ENCODE results near the gene TAF1B.
"Not testable (repeated sequence)": the region's sequence is repeated elsewhere in the genome, so short reads cannot be mapped to it uniquely, and the experiment has no call there.

TAF1B gene

DNA sequence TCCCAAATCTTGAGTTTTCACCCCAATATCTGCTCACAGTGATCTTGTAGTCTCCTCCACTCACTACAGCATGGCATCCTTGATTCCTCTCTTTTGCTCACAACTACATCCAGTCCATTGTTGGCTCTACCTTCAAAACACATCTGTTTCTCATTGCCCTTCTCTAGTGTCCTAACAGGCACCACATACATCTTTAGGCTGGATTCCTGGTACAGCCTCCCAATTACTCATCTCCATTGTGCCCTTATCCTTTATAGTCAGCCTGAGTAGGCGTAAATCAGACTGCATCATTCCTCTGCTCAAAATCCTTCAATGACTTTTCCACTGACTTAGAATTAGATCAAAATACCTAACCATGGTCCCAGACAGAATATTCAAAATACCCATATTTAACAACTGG is 10.7 kb upstream of the TAF1B start:
- no peak for DNase-seq (ENCODE audit: low read depth)

DNA sequence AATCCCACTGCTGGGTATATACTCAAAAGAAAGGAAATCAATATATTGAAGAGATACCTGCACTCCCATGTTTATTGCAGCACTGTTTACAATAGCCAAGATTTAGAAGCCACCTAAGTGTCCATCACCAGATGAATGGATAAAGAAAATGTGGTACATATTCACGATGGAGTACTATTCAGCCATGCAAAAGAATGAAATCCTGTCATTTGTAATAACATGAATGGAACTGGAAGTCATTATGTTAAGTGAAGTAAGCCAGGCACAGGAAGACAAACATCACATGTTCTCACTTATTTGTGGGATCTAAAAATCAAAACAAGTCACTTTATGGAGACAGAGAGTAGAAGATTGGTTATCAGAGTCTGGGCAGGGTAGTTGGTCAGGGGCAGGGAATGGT is 8.2 kb upstream of the TAF1B start:
- not testable (repeated sequence) for DNase-seq (ENCODE audit: low read depth)

DNA sequence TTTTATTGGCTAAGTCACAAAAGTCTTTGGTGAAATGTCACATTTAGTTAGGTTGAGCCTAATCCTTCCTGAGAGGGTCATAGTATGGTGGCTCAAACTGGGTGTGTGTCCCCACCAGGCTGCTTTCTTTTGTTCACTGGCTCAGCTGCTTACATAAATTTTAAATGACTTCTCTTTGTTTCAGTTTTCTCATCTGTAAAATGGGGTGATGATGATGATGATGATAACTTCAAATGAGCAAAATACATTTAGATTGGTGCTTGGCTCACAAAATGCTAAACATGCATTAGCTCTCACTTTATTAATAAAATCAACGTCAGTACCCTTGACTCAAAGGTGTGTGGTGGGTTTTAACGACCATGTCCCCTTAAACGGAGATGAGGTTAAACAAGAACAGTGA is 7.2 kb upstream of the TAF1B start:
- DNase-seq (ENCODE audit: low read depth): no peak

DNA sequence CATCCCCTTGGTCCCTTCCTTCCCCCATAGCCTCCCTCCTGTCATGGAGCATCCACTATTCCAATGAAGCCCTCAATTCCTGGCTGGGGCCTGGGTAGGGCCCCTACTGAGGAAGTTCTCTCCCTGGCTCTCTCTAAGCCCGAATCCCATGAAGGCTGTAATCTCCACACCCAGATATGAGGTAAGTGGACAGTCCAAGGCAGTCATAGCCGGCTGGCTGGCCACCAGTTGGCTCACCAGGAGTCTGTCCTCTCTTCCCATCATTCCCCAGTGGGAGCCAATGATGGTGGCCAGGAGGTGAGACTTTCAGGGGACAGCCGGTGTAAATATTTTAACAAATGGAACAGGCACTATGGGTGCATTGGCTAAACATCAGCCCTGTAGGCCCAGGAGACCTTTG is 6.8 kb upstream of the TAF1B start:
- DNase-seq (ENCODE audit: low read depth): no peak

DNA sequence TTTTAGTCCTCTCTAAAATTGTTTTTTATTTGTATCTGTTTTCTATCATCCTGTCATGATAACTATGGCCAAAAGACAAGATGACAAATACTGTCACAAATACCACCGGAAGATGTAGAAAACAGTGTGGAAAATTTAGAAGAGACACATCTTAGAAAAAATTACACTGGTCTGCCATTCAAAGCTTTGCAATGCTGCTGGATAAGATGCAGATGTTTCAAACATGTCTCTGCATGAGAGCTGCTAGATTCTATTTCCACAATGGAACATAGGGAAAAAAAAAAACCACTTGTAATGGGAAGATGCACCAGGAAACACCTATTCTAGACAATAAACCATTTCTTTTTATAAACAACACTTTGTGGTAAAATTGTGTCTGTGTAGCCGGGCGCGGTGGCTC is 5.8 kb upstream of the TAF1B start:
- no peak for DNase-seq (ENCODE audit: low read depth)

DNA sequence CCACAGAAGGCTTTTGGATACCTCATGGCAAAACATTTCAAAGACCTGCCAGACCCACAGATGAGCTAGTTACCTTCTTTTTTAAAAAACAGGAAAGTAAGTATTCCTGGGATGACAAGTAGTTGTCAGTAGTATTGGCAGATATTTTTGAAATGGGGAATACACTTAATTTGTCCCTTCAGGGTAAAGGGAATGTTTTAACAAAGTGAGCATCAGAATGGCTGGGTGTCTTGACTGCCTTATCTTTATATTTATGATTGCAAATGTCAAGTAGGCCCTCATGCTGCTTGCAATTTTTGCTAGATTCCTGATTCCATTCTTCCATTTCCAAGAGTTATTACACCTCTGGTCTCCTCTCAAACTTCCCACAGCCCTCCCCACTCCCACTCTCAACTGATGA is 4.9 kb upstream of the TAF1B start:
- DNase-seq (ENCODE audit: low read depth): no peak

DNA sequence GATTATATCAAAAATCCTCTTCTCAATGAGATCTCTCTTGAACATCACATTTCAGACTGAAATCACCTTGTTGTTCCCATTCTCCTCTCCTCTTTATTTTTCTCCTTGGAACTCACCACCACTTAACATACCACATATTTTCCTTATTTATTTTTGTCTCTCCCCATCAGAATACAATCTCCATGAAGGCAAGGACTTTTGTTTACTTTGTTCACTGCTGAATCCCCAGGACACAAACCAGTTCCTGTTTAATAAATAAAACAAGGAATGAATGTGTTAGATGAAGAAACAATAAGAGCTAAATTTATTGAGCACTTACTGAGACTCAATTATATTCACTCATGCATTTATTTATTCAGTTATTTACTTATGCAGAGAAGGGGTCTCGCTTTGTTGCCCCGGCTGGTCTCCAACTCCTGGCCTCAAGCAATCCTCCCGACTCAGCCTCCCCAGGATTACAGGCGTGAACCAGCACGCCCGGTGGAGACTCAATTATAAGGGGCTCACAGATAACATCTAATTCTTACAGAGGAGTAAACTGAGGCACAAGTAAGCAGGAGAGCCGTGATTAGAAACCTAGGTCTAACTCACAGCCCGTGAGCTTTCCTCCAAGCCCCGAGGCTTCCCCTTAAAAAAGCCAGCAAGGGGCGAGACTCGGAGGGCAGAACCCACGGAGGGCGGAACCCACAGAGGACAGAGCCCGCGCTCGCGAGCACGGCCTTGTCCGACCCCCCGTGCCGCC is 616 bp upstream of the TAF1B start:
- no peak for DNase-seq (ENCODE audit: low read depth)

DNA sequence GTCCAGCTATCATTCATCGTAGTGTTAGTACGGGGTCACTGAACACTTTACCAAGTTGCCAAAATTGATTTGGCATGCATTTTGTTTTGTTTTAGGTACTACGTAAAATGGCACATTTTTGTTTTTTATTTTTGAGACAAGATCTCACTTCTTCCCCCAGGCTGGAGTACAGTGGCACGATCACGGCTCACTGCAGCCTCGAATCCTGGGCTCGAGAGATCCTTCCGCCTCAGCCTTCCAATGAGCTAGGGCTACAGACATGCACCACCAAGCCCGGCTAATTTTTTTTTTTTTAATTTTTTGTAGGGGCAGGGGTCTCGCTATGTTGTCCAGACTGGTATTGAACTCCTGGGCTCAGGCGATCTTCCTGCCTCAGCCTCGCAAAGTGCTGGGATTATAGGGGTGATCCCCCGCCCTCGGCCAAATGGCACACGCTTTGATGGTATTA is 786 bp downstream of the TAF1B start:
- DNase-seq (ENCODE audit: low read depth): no peak

DNA sequence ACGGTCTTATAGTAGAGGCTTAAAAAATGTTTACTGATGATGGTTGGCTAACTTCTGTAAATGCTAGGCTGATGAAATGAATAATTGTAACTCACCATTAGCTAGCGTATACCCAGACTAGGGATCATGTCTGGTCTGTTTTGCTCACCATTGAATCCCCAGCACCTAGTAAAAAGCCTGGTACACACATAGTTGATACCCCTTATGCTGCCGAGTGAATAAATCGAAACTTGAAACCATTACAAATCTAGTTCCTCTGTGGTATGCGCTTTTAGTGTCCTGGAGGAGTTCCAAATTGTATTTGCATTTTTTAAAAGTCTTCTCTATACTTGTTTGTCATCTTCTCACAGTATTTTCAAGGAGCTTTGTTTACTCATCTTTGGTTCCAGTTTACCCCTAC is 1.3 kb downstream of the TAF1B start:
- no peak for DNase-seq (ENCODE audit: low read depth)

DNA sequence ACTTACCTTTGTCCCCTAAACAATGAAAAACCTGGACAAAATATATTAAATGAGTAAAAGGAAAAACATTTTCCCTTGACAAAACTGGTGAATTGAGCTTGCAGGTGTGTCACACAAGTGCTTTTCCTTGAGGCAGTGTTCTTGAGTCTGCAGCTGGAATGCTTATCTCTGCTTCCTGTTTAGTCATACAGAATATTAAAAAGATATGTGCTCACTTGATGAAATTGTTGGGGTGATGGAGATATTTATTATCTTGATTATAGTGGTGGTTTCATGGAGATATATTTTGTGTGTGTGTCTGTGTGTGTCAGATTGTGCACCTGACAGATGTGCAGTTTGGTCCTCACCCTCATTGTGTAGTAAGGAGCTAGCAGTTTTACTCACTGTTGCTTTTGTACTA is 3.3 kb downstream of the TAF1B start:
- DNase-seq (ENCODE audit: low read depth): no peak

DNA sequence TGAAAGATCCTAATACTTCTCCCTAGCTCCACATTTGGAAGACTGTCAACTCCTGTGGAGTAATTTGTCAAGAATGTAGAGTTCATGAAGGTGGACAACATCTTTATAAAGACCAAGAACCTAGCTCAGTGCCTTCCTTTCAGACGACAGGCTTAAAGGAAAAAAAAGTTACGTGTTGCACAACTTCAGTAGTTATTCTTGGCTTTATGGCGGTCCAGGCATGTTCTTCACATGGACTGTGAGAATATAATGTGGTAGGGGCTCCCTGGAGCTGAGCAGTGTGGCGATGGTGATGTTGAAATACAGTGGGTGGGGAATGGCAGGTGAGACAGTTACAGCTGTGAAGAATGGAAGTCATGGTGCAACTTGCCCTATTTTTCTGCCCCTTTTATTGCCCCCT is 3.9 kb downstream of the TAF1B start:
- no peak for DNase-seq (ENCODE audit: low read depth)

DNA sequence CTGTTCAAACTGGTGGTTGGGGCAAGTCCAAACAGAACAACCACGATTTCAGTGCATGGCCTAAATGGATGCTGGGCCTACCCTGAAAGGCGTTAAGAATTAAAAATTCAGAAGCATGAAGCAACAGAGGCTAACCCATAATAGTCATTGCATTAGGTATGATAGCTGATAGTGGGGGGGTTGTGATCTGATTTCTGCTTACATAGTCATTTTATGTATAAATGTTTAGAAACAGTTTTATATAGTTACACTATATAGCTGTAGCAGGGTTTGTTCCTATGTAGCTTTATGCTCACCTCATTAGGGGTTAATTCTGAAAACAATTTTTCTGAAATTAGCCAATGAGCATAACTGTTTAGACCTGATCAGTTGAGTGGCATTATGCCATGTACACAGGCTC is 9.6 kb downstream of the TAF1B start:
- no peak for DNase-seq (ENCODE audit: low read depth)

DNA sequence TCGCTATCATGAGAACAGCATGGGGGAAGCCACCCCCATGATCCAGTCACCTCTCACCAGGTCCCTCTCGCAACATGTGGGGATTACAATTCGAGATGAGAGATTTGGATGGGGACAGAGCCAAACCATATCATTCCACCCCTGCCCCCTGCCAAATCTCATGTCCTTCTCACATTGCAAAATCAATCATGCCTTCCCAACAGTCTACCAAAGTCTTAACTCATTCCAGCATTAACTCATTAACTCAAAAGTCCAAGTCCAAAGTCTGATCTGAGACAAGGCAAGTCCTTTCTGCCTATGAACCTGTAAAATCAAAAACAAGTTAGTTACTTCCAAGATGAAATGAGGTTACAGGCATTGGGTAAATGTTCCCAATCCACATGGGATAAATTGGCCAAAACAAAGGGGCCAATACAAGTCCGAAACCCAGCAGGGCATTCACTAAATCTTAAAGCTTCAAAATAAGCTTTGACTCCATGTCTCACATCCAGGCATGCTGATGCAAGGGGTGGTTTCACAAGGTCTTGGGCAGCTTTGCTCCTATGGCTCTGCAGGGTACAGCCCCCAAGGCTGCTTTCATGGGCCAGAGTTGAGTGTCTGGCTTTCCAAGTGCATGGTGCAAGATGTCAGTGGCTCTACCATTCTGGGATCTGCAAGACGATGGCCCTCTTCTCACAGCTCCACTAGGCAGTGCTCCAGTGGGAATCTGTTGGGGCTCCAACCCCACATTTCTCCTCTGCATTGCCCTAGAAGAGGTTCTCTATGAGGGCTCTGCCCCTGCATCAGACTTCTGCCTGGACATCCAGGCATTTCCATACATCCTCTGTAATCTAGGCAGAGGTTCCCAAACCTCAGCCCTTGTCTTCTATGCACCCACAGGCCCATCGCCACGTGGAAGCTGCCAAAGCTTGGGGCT is 14.8 kb downstream of the TAF1B start:
- no peak for DNase-seq (ENCODE audit: low read depth)

DNA sequence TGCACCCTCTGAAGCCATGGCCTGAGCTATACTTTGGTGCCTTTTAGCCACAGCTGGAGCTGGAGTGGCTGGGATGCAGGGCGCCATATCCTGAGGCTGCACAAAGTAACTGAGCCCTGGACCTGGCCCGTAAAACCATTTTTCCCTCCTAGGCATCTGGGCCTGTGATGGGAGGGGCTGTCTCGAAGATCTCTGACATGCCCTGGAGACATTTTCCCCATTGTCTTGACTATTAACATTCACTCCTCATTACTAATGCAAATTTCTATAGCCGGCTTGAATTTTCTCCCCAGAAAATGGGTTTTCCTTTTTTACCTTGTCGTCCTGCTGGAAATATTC is 15.4 kb downstream of the TAF1B start:
- no peak for DNase-seq (ENCODE audit: low read depth)

DNA sequence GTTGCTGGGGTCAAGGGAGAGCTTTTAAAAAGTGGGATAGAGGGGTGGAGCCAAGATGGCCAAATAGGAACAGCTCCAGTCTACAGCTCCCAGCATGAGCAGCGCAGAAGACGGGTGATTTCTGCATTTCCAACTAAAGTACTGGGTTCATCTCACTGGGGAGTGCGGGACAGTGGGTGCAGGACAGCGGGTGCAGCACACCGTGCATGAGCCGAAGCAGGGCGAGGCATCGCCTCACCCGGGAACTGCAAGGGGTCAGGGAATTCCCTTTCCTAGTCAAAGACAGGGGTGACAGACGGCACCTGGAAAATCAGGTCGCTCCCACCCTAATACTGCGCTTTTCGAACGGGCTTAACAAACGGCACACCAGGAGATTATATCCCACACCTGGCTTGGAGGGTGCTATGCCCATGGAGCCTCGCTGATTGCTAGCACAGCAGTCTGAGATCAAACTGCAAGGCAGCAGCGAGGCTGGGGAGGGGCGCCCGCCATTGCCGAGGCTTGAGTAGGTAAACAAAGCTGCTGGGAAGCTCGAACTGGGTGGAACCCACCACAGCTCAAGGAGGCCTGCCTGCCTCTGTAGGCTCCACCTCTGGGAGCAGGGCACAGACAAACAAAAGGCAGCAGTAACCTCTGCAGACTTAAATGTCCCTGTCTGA is 17.8 kb downstream of the TAF1B start:
- DNase-seq (ENCODE audit: low read depth): not testable (repeated sequence)

DNA sequence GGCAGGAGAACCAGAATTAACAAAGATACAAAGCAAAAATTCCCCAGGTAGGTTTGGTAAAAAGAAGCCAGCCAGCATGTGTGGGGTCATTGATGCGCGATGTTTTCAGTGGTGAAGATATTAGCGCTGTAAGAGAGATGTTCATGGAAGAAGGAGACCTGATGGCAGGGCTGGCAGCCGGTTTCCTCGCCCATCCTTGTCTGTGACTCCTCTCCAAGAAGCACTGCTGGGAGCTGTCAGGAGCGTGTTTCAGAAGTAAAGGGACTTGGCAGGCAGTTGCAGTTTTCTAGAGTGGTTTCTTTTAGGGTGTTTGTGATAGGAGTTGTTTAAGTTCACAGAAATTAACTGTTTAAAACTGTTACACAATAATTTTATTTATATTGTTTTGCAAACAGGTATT is 24.6 kb downstream of the TAF1B start:
- no peak for DNase-seq (ENCODE audit: low read depth)

DNA sequence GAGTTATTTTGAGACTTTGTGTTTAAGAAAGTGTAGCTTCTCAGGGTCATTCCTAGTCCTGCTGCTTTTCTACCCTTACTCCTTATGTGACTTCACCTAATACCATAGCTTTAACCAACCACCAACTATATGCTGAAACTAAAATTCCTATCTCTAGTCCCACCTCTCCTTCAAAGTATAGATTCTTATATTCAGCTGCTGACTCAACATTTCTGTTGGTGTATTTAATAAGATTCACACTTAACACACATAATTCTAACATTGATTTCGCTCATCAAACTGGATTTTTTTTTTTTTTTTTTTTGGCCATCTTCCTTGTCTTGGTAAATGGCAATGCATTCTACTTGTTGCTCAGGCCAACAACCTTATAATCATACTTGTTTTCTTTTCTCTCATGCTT is 30.1 kb downstream of the TAF1B start:
- no peak for DNase-seq (ENCODE audit: low read depth)

DNA sequence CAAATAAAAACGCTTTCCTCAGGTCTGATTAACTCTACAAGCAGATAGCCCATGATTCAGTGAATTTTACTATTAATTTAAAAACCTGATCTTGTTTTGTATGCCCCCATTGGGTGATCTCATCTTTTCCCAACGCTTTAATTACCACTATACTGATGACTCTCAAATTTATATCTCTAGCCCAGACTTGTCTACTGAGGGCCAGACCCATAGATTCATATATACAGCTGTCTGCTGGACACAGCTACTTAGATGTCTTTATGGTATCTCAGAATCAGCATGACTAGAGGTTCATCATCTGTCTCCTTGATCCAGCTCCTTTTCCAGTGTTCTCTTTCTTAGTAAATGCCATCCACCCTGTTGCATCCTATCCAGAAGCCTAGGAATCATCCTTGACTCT is 33.8 kb downstream of the TAF1B start:
- DNase-seq (ENCODE audit: low read depth): no peak

DNA sequence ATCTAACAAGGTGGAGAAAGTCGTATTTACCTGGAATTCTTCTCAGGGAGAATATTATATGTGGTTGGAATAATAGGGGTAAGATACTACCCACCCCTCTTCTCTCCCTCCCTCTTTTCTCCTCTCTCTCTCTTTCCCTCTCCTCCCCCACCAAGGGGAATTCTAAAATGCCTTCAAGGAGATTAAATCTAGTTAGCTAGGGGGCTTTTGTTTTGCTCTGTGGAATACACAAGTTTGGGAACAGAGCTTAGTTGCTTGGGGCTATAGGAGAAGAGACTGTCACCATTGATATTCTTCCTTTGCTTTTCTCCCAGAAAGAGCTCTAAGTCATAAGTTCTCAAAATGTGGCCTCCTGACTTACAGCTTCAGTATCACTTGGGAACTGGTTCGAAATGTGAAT is 34.5 kb downstream of the TAF1B start:
- no peak for DNase-seq (ENCODE audit: low read depth)

DNA sequence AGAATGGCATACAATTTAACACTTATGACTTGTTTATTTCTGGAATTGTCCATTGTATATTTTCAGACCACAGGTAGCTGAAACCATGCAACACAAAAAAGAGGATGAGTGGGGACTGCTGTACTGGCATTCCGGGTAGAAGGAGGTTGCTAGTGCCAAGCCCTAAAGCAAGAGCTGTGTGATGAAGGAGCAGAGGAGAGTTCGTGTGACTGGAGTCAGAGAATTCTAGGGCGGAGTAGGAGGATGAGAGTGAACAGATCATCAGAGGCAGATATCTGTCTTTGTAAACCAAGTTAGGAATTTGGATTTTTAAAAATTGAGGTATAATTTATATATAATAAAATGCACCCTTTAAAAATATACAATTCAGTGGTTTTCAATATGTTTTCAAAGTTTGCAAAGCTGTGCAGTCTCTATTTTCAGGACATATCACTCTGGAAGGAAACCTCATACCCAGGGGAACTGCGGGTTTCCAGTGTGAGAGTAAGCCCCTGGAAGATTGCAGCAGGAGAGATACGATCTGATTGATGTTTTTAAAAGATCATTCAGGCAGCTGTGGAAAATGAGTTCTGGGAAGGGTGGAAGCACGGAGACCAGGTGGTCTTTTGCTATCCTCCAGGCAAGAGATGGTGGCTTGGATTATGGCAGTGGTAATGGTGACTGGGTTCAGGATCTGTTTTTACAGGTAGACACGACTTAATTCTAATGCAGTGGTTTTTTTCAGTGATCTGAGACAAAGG is 36.4 kb downstream of the TAF1B start:
- no peak for DNase-seq (ENCODE audit: low read depth)

DNA sequence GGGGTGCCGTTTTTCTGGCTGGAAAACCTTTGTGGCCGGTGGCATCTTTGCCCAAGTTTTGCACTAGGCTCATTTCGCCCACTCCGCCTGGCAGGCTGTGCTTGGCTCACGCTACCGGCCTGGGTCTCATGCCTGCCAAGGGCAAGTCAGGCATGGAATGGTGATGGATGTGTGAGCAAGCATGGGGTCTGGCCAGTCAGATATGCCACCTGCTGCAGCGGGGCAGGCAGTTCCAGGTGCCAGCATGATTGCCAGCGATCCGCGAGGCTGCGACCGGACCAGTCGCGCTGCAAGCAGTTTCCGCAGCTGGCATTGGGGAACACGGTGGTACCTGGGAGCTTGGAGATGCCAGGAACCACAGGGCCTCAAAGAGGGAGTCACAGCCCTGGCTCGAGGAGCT is 40.6 kb downstream of the TAF1B start:
- DNase-seq (ENCODE audit: low read depth): no peak

DNA sequence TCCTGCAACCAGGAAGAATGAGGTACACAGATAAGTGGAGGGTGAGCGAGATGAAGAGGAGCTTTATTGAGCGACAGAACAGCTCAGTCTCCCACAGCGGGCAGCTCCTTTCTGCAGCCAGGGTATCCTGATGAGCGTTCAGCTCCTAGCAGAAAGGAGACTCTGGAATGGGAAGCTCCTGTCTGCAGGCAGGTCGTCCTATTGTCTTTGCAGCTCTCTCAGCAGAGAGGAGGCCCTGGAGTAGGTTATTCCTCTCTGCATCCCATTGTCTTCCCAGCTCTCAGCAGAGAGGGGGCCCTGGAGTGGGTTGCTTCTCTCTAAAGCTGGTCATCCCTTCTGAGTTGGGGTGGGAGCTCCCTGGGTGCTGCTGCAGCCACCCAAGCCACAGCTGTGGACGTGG is 41.2 kb downstream of the TAF1B start:
- DNase-seq (ENCODE audit: low read depth): no peak

Data from stimulated activated CD4-positive, alpha-beta T cell treated with anti-CD3 and anti-CD28 coated beads, Interleukin-2, amount 100 ng/mL, for 4 hours (primary cell).